Body of pancreas (tissue), 4 donors: ENCODE data around the gene ZNF688. TPM values are rescaled to one million over a fixed set of nuclear protein-coding genes. Genes with fewer than 3 reads are reported as not detected.
A peak's percentile ranks its signal among the peaks of the same experiment; 100 is the strongest.
"Not testable (repeated sequence)": the region's sequence is repeated elsewhere in the genome, so short reads cannot be mapped to it uniquely, and the experiment has no call there.

Source experiments
- ATAC-seq: fragments of 150-250 bp; one replicate; pipeline ENCODE4 v1.9.1; 2016
- DNase-seq, 4 donors: peaks; one replicate each; pipeline ENCODE4 v3.0.0-alpha.2; 2019
- H3K27ac ChIP-seq, 4 donors: fragments of 200-600 bp; sonication (generic); 1 replicate in 3 of 4; 2 replicates in 1 of 4; pipeline versions ENCODE4 v1.5.1 to v1.6.1; 2016 to 2019; ENCODE audit warnings: mild to moderate bottlenecking in 1 of 4, mixed read lengths in 1 of 4, moderate library complexity in 1 of 4
- H3K27me3 ChIP-seq, 2 donors: fragments of 200-600 bp; sonication (generic); one replicate each; pipeline ENCODE4 v1.6.0; 2016; ENCODE audit warnings: mild to moderate bottlenecking in 1 of 2
- H3K36me3 ChIP-seq, 2 donors: fragments of 200-600 bp; sonication (generic); replicated peaks in 1 of 2; 2 replicates each; pipeline ENCODE4 v1.5.1; 2016; ENCODE audit warnings: low read depth in 2 of 2; ENCODE audit not compliant: insufficient read depth in 1 of 2
- H3K4me1 ChIP-seq: fragments of 200-600 bp; sonication (generic); one replicate; pipeline ENCODE4 v1.6.0; 2016
- H3K4me3 ChIP-seq, 2 donors: fragments of 200-600 bp; sonication (generic); 1 replicate in 1 of 2; 2 replicates in 1 of 2; pipeline ENCODE4 v1.5.1; 2016 to 2019
- H3K9me3 ChIP-seq, 3 donors: fragments of 200-600 bp; sonication (generic); 1 replicate in 2 of 3; 2 replicates in 1 of 3; pipeline ENCODE4 v1.5.1; 2016
- CTCF ChIP-seq, 7 experiments: fragments of 450-650 bp in 4 of 7; fragments of 200-600 bp in 3 of 7; sonication (generic) in 3 of 7; IDR thresholded peaks; one replicate each; pipeline ENCODE4 v1.5.1; 2016 to 2019; ENCODE audit warnings: antibody characterized with exemption in 7 of 7
- POLR2A ChIP-seq, 3 donors: fragments of 450-650 bp; IDR thresholded peaks; one replicate each; pipeline ENCODE4 v1.6.1; 2016; ENCODE audit warnings: antibody characterized with exemption in 3 of 3, mild to moderate bottlenecking in 2 of 3
- WGBS, 2 donors: methylation state at CpG; one replicate each; pipeline ENCODE4 v1.1.5; 2017; 5-methylcytosine and 5-hydroxymethylcytosine counted together
- intact Hi-C: fragments of 100-400 bp; cut with DNase I; formaldehyde crosslinking; loops from one replicate; pipeline ENCODE4 v1.15.1; 2023
- total RNA-seq, 2 donors: library from RNA; depleted of rRNA; stranded (reverse); fragments of >200 nt; gene quantifications; one replicate each; pipeline ENCODE4 v1.1.0, GENCODE V29; 2016

Gene ZNF688
- total RNA-seq, 2 donors from 2014 or later = 19.2 to 27.4 TPM

- intact Hi-C loops = loop anchor here (5.0 kb wide), 1 partner anchor 93 kb away; the partner anchor contains the start of gene DCTPP1
- 93 to 95% methylated on average over 29 to 52 of the region's 60 CpGs for WGBS, 2 donors
- Histone ChIP-seq H3K4me3 (no peak overlapping the region), H3K27me3 (no peaks in the 10 kb centered on the region), H3K4me1 (peaks cover 32% of the 10 kb centered on the region), H3K27ac (no peak overlapping the region), H3K9me3 (no peaks in the 10 kb centered on the region), H3K36me3 (no peaks in the 10 kb centered on the region)
- TF ChIP-seq POLR2A (IDR thresholded peaks at IDR 0.05) (no peak), CTCF (IDR thresholded peaks at IDR 0.05) (no peak)
- no peak for ATAC-seq
- no peak for DNase-seq
Observed at GRCh38 chr16:30524575-30525568, 46.6 kb downstream of the ZNF688 start.

GRCh38 chr16:30523768-30524574 lies 47.5 kb downstream of the ZNF688 start:
- intact Hi-C loops = loop anchor here (5.0 kb wide), 1 partner anchor 92 kb away; the partner anchor contains the start of gene DCTPP1
- H3K27ac ChIP-seq = no peak overlapping the region
- H3K36me3 ChIP-seq = no peaks in the 10 kb centered on the region
- H3K4me3 ChIP-seq = no peak overlapping the region
- no peak for ATAC-seq
- no peaks in the 10 kb centered on the region for H3K27me3 ChIP-seq
- peaks cover 32% of the 10 kb centered on the region for H3K4me1 ChIP-seq
- WGBS, 2 donors = 76 to 77% methylated on average over 24 to 26 of the region's 26 CpGs
- TF ChIP-seq POLR2A (IDR thresholded peaks at IDR 0.05) (no peak), CTCF (IDR thresholded peaks at IDR 0.05) (no peak)
- peak in 1 of 4 donors; percentile 21 for DNase-seq
- no peaks in the 10 kb centered on the region for H3K9me3 ChIP-seq

- not testable (repeated sequence) for ATAC-seq, H3K27ac ChIP-seq, DNase-seq, H3K36me3 ChIP-seq, H3K4me3 ChIP-seq, H3K9me3 ChIP-seq, H3K27me3 ChIP-seq
- WGBS, 2 donors = 80 to 84% methylated on average over 12 of the region's 12 CpGs
- intact Hi-C loops = loop anchor here (5.0 kb wide), 1 partner anchor 91 kb away; the partner anchor contains the start of gene DCTPP1
- peaks cover 21% of the 10 kb centered on the region for H3K4me1 ChIP-seq
Observed at GRCh38 chr16:30522702-30523463, 48.6 kb downstream of the ZNF688 start.

- Histone ChIP-seq H3K4me3 (no peak overlapping the region), H3K36me3 (no peaks in the 10 kb centered on the region), H3K9me3 (no peaks in the 10 kb centered on the region), H3K27me3 (no peaks in the 10 kb centered on the region), H3K4me1 (peaks cover 15% of the 10 kb centered on the region), H3K27ac (no peak overlapping the region)
- no peak for ATAC-seq
- intact Hi-C loops = loop anchor here (5.0 kb wide), 1 partner anchor 90 kb away; the partner anchor contains the start of gene DCTPP1
- no peak for DNase-seq
- 28 to 29% methylated on average over 11 of the region's 11 CpGs for WGBS, 2 donors
- TF ChIP-seq CTCF (IDR thresholded peaks at IDR 0.05) (no peak), POLR2A (IDR thresholded peaks at IDR 0.05) (no peak)
Observed at GRCh38 chr16:30521873-30522641, 49.5 kb downstream of the ZNF688 start.
